ENCODE measurements around the gene ZNF599.

Gene ZNF599

DNA sequence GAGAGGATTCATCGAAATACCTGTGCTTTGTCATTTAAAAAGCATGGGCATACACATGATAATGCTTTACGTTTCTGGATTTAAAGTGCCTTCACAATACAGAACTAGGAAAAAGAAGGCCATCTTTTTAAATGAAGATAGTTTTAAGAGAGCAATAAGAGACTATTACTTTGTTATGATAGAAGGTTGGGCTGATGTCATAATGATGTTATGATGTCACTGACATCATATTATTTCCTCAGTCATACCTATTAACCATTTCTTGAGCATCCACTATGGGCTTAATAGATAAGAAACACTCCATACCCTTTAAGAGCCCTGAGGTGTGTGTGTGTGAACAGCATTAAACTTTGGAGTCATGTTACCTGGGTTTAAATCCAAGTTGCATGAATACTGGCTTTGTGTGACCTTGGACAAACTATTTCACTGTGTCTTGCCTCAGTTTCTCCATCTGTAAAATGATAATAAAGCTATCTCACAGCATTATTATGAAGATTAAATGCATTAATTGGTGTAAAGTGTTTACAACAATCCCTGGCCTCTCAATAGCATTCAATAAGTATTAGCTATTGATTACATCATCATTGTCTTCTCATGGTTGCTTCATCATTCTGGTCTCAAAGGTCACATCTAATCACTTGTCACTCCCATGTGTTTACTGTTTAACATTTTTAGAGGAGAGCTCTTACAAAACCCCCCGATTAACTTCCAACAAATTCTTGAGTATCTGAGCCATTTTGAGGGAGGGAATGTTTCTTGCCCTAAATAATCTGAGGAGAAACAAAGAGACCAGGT is 27.9 kb downstream of the ZNF599 start:
- DNase-seq, result no peak

DNA sequence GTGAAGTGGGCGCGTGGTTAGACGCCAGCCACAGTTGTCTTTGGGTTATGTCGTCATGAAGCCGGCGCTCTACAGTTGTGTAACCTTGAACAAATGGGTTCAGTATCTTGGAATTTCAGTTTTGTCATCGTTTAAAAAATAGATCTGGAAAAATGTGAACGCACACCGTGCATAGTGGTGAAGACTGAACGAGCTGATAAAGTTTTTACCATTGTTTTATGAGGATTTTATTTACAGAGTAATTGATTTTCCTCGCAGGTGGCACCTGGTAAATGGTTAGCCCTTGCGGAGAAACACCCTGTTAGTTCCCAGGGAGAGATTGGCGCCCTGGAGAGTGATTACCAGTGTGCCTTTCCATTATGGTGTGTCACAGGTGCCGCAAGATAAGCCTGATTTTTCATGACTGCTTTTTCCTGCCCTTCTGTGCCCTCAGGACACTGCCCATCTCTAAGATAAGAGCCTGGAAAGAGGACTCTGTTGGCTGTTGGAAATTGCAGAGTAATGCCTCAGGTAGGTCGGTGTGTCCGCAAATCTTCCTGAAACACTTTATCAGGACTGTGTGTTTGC is 38.4 kb downstream of the ZNF599 start:
- DNase-seq, result peak in 1 of 58 donors; percentile 54

DNA sequence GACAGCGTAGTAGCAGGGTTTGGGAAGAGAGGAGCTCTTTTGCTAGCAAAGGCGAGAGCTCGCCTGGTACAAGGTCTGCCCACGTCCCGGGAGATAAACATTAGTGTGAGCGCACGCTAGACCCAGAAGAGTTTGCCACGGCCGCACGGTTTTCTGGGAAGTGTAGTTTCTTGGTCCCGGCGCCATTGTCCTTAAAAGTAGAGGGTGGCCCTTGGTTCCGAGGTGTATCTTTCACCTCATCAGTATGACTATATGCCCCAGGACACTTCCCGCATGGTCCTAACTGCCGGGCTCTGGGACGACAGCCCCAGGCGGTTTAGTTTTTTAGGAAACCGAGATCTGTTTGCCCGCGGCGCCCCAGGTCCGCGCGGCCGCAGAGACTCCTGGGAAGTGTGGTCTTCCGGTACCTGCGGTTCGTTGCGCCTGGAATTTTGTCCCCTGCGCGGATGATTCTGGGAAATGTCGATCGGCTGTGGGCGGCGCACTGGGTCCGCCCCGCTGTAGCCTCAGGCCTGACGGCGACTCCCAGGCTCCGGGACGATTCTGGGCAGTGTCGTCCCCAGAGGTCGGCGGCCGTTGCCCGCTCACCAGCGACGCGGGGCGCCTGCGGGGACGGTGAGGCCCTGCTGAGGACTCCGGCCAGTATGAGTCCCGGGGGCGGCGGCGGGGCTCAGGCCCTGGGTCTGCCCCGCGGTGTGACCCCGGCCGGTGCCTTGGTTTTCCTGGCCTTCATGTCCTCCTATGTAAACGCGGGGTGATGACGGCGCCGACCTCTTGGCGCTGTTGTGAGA is 39.1 kb downstream of the ZNF599 start, which contains the start of gene ZNF181:
Gene ZNF181 (plus strand): TSS at position 498 of the 791 bp plus-strand sequence. CDS start 795 bp downstream, outside the sequence.
- peak; percentile 28 to 95 (median 89) for DNase-seq

DNA sequence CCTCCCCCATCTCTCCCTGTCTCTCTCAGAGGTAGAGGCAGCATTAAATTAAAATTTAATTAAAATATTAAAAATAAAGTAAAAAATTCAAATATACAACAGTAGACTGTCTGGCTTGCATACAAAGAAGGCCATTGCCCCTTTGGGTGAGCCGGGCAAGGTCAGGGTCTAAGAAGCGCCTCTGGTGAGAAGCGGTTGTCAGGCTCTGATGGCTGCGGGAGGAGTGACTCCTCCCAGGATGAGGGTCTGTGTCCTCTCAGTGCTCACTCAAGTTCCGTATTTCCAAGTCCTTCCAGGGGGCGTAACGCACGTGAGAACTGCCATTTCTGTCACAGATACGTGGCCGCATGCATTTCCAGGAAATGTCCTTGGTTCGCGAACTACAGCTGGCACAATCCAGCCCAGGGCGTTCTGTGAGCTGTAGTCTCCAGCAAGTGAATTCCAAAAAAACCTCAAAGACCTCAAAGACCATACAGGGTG is 39.7 kb downstream of the ZNF599 start:
- peak in 21 of 58 donors; percentile 50 to 88 (median 79) for DNase-seq

DNA sequence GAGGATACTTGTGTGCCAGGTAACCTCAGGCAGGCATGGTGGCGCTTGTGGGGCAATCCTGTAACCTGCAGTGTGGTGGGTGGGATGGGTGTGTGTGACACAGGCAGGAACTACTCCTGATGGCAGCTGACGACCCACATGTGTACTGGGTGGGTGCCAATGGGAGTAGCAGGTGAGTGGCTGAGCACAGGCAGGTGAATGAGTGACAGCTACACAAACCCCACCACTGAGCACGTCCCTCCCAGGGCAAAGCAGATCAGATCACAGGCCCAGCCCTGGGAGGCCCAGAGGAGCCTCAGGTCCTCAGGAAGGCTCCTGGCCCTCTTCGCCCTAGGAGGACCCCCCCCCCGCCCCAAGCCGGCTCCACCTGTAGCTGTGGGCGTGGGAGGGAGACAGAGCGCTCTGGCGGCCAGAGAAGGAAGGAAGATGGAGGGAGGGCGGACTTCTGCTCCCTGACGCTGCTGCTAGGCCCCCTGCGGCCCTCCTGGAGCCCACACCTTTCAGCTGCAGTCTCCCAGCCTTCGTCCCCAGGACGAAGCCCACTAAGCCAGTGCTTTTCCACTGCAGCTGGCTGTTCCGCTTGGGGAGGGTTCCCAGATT is 40.3 kb downstream of the ZNF599 start:
- DNase-seq, result no peak

DNA sequence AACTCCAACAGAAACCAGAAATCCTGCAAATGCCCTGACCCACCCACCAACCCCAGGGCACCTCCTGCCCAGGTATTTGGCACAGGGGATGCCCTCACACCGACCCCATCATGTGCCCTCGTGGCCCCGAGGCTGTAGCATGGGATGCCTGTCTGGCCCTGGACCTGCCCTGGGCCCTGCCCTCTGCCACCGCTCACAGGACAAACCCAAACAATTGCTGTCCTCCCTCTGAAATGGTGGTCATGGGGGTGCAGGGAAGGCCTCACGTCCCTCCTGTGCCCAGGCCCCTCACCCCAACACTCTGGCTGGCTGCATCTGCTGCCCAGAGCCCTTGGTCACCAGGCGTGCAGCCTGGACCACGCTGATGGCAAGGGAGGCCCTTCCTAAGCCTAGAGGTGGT is 41.1 kb downstream of the ZNF599 start:
- no peak for DNase-seq

DNA sequence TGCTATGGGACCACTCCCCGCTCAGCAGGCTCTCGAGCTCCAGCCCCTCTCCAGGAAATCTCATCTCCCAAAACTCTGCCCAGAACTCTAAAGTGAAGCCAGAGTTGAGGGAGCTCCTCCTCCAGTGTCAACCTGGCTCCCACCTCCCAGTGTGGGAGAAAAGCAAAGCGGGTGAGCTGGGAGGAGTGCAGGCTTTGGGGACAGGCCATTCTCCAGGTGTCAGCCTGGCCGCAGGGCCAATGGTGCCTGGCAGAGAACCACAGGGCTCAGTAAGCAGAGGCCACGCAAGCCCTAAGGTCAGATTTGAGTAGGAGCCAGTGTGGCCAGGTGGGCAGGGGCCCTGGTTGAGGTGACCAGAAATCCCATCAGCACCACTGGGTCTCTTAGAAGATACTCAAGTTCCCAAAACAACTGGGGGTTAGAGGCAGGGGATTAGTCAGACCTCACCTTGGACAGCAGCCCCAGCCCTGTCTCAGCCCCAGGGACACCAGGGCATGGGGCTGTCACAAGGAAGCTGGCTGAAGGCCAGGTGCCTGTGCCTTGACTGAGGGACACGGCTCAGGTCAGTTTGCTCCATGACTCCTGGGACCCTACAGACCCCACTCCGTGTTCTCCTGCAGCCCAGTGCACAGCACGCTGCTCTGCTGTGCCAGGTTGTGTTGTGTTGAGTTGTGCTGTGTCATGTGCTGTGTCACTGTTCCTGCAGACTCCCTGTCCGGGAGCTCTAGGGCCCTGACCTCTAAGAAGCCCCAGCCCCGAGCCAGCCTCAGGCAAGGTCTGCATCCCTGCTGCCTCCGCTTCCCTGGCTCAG is 41.8 kb downstream of the ZNF599 start:
- DNase-seq, result no peak

DNA sequence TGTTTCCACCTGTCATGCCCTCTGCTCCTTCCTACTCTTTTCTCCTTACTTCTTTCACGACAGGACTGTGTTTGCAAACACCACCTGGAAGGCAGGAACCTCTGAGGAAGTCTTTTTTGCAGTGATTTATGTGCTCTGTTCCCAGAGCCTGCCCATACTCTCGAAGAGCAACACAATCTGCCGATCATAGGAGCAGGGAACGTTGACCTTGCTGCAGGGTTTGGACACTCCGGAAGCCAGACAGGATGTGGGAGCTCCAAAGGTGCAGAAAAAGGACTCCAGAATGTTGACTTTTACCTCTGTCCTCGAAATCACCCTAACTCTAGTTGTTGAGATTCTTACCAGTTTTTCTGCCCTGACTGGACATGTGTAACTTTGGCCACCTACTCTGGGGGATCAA is 47.6 kb downstream of the ZNF599 start:
- DNase-seq, result no peak

DNA sequence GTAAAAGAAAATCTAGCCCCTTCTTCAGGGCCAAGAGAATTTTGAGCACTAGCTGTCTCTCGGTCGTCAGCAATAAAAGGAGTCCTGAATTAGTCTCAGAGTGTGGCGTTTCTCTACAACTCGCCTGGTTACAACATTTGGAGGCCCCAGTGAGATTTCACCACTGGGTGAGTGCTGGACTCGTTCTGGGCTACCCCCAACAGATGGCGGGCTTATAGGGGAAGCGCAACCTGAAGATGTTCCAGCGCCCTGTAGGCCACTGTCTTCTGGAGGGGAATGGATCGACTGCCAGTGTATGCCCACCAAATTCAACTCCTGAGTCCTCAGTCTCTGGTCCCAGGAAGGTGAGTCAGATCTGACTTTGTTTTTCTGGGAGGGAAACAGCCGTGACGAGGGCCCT is 50.7 kb downstream of the ZNF599 start:
- DNase-seq, result no peak

DNA sequence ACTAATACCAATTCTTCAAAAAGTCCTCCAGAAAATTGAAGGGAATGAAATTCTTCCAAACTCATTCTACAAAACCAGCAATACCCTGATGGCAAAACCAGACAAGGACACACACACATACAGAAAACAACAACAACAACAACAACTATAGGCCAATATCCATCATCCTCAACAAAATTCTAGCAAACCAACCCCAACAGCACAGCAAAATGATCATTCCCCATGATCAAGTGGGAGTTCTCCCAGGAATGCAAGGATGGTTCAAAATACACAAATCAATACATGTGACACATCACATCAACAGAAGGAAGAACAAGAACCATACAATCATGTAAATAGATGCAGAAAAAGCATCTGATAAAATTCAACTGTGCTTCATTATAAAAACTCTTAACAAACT is 57.7 kb downstream of the ZNF599 start:
- no peak for DNase-seq

DNA sequence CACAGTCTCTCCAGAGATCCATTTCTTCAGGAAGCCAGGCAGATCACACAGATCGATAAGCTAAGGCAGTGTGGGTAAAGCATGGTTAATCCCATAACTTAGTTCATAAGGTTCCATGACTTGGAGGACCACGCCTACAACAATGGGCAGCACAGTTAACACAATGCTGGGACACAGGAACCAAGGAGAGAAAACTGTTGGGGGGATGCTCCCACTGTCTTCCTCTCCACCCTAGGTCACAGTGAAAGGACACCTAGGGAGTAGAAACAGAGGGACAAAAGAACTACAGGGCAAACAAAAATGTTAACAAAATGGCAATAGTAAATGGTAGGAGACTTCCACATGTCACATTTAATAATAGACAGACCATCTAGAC is 59.8 kb downstream of the ZNF599 start:
- no peak for DNase-seq

DNA sequence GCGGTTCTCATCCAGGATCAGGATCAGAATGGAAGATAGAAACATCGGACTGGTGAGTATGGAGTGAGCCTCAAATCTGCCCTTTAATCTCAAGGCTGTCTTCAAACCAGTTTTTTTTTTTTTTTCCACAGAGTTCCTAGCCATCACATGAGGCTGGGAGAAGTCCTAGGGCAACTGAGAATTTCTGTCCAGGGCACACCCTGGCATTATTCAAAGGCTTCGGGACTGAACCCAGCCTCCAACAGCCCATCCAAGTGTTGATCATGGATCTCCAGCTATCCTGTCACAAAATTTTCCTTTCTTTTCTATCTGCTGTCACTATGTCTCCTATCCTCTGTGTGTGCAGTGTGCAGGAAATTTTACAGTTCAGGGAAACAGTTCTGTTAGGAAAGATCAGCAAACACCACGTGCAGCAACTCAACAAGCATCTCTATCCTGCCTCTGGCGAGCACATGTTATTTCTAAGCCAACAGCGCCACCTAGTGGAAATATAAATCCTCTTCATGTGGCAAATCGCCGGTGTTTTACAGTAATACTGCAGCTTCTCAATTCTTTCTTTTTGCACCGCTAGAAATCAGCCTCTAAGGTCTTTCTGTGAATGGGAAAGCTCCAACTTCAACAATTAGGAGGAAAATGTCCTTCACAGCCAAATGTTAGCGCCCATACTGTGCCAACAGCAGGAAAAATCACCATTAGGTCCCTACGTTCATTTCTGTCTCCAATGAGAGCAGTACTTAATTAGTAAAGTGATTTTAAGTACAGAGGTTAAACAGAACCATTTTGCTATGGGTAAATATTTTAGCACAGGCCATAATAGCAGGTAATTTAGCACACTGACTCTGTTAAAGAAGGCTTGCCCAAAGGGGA is 60.4 kb downstream of the ZNF599 start:
- DNase-seq, result peak in 27 of 58 donors; percentile 2 to 55 (median 25)

DNA sequence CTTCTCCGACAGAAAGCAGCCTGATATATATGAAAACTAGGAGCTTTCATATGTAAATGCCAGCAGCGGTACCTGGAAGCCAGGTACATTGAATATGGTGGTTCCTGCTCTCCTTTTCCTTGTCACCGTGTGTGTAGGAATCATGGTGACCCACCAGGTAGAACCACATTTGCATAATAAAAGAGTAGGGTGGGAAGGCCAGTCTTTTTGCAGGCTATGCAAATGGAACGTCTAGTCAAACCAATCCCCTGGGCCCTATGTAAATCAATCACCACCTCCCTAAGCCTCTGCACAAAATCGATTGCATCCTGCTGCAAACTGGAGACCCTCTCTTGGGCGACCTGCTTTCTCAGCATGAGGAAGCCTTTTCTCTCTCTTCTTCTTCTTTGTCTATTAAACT is 61.1 kb downstream of the ZNF599 start:
- no peak for DNase-seq

Measured in anterior cingulate cortex (tissue), 58 donors.